ENCODE results near the gene PEX5L.
A peak's percentile ranks its signal among the peaks of the same experiment; 100 is the strongest.

The PEX5L gene

DNA sequence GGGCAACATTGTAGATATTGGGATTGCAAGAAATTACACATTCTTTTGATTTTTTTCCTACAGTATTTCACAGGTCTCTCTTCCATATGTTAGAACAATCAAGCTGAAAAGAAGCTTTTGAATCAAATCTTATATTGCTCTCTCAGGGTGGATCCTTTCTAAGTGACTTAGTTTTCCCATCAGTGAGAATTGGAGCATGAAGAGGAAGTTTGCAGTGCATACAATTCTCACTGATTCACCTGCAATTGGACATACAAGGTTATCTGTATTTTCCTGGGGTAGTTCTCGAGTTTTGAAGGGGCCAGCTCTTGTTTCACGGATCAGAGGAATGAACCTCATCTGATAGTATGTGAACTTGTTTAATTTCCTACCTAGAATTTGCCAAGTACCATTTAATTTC, 150.8 kb downstream of the PEX5L start:
- DNase-seq = no peak

DNA sequence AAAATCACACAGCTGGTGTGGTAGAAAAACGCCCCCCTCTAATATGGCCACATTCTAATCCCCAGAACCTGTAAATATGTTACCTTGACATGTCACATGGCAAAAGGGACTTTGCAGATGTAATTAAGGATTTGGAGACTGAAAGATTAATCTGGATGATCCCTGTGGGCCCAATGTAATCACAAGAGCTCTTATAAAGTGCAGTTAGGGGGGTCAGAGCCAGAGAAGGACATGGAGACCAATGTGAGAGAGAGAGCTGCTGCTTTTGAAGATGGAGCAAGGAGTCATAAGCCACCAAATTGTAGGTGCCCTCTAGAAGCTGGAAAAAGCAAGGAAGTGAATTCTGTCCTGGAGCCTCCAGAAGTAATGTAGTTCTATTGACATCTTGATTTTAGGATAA, 152.6 kb downstream of the PEX5L start:
- DNase-seq = no peak

DNA sequence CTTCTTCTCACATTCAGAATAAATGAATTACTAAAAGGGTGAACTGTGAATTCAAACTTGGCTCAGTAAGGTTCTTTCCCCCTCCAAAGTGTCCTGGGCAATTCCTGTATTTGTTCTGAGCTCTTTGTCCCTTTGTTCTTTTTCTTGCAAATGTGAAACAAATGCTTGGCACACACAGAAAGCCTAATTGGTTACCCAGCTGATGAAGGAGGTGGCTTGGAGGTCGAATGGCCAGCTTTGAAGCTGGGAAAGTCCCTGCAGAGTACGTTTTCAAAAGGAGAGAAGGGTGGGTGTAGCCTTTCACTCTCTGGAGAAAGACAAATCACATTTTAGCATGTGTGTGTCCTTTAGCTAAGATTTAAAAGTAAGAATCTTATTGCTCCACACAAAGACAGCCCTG, 154.4 kb downstream of the PEX5L start:
- peak; percentile 76 to 80 for DNase-seq

DNA sequence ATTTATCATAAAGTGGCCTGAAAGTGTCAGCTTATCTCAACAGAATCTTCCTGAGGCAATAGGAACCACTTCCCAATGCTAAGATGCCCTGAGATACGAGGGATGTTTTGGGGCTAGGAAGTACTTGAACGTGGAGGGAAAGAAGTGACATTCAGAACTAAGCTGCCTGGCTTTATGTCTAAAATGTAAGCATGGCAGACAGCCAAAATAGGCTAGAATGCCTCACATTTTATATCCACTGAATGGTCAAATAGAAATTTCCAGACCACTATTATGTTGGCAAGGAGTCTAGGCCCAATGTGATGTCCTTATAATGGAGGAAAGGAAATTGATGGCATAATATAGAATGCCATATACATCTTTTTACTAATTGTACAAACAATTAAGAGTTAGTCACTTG, 154.9 kb downstream of the PEX5L start:
- DNase-seq = peak; percentile 25 to 33

DNA sequence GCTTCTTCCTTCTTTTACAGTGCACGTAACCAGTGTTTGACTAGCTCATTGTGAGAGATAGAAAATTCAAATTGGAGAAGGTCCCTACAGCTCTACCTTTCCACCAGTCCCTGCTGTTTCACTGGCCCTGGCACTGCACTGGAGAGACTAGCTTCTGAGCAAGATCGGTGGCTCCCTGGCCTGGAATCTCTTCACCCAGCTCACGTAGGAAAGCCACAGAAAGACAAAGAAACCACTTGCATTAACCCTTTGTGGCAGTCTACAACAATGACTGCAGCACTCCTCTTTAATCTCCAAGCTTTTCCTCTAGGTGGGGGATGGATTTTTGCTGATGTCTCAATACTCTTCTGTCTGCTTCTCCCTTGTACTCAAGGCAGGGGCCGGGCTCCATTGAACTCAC, 155.9 kb downstream of the PEX5L start:
- no peak for DNase-seq

DNA sequence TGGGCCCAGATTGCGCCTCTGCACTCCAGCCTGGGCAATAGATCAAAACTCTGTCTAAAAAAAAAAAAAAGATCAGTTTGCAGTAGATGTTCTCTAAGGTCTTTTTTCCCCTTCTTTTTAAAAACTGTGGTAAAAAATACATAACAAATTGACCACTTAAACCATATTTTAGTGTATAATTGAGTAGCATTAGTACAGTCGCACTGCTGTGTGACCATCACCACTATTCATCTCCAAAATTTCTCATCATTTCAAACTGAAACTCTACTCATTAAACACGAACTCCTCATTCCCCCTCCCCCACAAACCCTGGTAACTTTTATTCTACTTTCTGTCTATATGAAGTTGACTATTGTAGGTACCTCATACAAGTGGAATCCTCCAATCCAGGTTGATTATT, 160.3 kb downstream of the PEX5L start:
- DNase-seq = no peak

- no peak for DNase-seq
Measured at GRCh38 chr3:179872842-179873241, 163.9 kb downstream of the PEX5L start.

- DNase-seq = no peak
Measured at GRCh38 chr3:179871782-179872181, 165.0 kb downstream of the PEX5L start.

DNA sequence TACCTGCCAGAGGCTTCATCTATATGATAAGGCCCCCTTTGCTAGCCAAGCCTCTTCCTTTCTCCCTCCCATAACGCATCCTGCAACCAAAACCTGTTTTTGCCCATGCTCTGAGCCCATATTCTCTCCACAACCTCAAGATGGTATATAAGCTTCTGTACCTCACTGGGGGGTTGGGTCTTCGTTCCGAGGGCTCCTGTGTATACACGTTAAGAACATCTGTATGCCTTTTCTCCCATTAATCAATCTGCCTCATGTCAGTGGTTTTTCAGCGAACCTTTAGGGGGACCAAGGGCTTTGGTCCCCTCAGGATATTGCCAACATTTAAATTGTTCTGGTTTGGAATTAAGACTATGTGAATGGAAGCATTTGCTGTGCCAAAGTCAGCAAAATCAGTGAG, 168.0 kb downstream of the PEX5L start:
- DNase-seq = no peak

DNA sequence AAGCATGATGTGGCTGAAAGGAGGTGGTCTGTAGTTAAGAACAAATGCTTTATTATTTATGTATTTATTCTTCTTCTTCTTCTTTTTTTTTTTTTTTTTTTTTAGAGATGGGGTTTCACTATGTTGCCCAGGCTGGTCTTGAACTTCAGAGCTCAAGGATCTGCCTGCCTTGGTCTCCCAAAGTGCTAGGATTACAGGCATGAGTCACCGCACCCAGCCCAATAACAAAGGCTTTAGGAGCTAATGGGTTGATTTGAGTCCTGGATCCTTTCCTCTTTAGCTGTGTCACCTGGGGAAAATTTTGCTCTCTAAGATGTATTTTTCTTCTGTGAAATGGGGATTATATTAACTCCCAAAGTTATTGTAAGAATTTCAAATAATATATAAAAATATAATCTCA, 168.8 kb downstream of the PEX5L start:
- DNase-seq = no peak

DNA sequence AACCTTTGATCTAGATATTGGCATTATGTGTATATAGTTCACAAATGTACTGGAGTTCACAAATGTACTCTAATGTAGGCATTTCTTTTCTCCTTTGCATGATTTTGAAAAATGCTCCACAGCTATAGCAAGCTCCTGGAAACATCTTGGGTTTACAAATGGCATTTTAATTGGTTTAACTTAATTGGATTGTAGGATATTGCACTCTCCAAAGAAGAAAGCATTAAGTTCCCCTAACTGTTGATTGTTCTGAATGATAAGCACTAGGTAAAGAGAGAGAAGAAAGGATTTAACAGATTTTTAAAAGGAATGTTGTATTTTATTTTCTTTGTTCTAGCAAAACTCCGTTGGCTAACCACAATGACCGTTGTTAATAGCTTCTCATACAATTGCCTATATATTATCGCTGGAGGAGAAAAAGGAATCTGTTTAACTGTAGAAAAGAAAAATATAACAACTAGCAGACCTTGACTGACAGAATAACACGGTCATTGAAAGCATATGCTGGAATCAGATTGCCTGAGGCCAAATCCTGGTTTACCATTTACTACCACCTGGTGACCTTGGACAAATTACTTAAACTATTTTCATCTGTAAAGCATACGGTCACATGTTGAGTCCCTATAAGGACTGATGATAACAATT, 170.8 kb downstream of the PEX5L start:
- peak; percentile 80 to 81 for DNase-seq

- no peak for DNase-seq
Measured at GRCh38 chr3:179861953-179862352, 174.8 kb downstream of the PEX5L start.

DNA sequence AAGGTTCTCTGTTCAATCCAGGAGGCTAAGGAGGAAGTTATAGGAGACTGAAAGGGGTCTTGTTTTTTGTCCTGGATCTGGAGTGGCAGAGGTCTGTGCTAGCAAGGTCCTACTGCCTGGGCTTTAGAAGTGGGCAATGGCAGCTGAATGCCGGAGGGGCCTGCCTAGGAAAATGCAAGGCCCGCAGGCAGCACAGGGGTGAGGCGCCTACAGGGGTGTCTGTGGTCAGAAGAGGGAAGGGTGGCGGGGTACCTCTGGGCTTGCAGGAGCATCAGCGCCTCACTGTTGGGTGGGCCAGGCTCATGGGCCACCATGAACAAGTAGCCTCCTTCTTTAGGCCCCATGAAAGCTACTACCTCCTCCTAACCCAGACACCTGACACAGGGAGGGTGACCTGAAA, 175.4 kb downstream of the PEX5L start:
- DNase-seq = no peak

GRCh38 chr3:179860275-179861107, 176.2 kb downstream of the PEX5L start:
- no peak for DNase-seq

GRCh38 chr3:179853176-179853575, 183.6 kb downstream of the PEX5L start:
- no peak for DNase-seq

- DNase-seq = no peak
Measured at GRCh38 chr3:179852142-179852905, 184.4 kb downstream of the PEX5L start.

DNA sequence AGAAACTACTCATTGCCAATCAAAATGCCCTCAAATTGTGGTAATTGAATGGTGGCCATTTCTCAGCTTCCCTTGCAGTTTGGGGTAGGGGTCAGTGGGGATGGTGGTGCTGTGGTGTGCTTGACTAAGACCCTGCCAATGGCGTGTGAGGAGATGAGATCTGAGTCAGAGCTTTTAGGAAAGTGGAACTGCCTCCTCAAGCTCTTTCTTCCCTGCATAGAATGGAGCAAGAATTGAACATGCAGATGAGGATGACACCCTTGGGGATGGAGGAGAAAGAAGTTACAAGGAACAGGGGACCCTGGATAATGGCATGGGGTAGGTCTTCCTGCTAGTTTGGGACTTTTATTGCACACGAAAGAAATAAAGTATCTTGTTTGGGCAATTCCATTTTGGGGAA, 188.0 kb downstream of the PEX5L start:
- DNase-seq = no peak

DNA sequence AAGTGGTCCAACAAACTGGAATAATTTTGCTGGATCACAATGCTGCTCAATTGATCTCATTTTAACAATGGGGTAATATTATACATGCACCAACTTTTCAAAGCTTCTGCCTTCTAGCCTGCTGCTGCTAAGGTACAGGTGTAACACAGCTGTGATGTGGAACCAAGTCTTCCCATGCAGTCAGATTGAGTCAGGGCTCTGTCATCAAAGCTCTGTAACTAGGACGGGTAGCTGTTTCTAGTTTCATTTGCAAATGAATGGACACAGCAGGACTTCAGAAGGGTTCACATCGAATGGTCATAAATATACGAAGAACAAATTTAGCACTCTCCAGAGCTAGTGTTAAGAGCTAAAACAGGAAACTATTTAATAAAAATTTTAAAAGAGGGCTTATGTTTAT, 194.7 kb downstream of the PEX5L start:
- DNase-seq = no peak

DNA sequence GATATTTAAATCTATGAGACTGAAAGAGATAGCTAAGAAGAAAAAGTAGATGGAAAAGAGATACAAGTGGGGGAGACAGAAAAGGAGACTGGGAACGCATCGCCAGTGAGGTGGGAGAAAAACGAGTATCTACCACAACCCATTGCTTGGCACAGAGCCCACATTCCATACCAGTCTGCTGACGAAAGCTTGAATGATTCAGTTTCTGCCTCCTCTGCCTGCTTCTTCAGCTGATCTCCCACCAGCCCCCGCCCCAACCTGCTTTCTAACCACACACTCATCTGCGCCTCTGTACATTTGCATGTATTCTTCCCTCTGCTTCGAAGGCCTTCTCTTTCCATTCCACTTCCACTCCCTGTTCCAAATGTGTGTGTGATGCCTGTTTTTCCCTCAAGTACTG, 195.8 kb downstream of the PEX5L start:
- no peak for DNase-seq

DNA sequence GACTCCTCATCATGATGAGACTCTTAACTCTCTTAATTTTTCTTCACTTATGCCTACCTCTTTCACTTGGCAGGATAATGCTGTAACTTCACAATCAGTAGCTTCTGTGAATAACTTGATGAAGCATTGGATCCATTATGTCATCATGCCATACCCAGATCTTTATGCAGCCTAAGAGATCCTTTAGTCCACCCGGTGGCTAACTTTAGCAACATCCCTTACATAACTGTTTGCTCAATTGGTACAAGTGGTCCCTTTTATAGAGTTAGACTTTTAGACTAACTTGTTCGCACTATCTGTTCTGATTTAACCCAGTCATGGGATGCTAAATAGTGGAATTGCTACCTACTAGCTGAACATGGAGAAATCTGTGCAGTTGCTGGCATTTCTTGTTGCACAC, 199.4 kb downstream of the PEX5L start:
- no peak for DNase-seq

DNA sequence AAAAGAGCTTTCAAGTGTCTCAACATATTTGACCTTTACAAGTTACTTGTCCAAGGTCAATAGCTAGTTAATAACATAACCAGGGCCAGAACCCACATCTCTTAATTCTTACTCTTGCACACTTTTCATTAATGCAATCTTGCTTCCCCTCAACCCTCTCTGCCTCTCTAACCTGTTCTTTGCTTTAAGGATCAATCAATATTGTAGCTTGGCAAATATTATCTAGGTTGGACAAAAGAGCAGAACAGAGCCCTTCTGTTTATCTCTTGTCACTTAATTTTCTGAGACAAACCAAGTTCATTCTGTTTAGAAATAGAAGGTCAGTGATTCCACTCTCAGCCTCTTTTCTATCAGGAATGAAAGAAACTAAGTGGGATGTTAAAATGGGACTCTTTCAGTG, 203.4 kb downstream of the PEX5L start:
- no peak for DNase-seq

DNA sequence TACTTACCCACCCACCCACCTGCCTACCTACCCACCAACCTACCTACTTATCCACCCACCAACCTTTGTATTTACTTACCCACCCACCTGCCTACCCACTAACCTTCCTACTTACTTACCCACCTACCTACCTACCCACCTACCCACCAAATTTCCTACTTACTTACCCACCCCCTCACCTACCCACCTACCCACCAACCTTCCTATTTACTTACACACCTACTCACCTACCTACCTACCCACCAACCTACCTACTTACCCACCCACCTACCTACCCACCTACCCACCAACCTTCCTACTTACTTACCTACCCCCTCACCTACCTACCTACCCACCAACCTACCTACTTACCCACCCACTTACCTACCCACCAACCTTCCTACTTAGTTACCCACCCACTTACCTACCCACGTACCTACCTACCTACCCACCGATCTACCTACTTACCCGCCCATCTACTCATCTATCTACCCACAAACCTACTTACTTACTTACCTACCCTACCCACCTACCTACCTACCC, 204.3 kb downstream of the PEX5L start:
- no peak for DNase-seq

- no peak for DNase-seq
Measured at GRCh38 chr3:179829401-179829800, 207.3 kb downstream of the PEX5L start.

DNA sequence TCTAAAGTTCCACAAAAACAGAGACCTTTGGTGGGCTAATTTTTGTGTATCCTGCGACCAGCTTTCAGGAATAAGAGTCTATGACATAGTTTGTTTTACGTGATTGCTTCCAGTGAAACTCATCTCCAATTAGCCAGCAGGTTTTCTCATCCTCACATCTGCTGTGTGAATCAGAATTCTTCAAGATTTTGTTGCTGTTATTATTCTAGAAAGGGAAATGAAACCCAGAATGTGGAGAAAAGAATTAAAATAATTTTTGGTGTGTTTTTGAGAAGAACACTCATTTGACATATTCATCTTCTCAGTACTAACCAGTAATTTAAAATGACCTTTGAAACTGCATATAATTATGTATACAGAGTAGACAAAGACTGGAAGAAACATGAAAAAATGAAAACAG, 208.0 kb downstream of the PEX5L start:
- no peak for DNase-seq

Data from NCI-H2081 (cell line).